ENCODE data around the gene COL12A1. TPM values are rescaled to one million over a fixed set of nuclear protein-coding genes. Genes with fewer than 3 reads are reported as not detected.

COL12A1 gene
- total and polyA plus RNA-seq, 9 donors, result 134 to 277 (median 168) TPM

DNA sequence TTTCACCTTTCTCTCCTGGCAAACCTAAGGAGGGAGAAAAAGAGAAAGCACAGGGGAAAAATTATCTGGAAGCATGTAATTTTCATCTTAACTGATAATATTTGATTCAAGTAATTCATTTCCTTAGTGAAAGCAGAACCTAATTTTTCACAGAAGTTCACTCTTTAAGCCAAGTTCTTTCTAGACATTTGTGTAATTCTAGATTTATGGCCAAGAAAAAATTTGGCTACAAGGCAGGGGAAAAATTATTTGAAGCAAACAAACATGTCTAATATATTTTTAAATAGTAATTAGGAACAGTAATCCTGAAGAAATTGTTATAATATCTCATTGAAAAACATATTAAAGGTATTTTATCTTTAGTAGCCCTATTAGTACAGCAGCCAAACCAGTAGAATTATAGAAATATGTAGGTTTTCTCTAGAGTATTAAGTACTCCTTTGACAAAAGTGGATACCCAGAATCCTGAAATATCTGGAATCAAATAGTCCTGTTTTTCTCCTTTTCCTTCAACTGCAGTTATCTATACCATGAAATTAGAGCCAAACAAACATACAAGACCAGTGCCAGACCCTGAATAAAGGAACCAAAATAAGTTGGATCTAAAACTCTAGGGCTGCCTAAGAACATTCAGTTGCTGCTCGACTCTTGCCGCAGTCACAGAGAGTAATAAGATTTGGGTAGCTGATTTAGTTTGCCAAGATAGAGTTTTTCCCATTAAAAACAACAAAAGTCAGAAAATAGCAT, 116.5 kb downstream of the COL12A1 start:
- Histone ChIP-seq H3K9me3 (no peaks in the 10 kb centered on the region), H3K4me3 (no peak overlapping the region), H3K27me3 (no peaks in the 10 kb centered on the region), H3K36me3 (no peaks in the 10 kb centered on the region), H3K4me1 (ENCODE audit: insufficient read depth) (peaks cover 1% of the 10 kb centered on the region), H3K27ac (no peak overlapping the region)
- TF ChIP-seq EP300 (IDR thresholded peaks at IDR 0.05) (no peak), POLR2A (IDR thresholded peaks at IDR 0.05) (no peak)
- TF ChIP-seq, protein P1, sequence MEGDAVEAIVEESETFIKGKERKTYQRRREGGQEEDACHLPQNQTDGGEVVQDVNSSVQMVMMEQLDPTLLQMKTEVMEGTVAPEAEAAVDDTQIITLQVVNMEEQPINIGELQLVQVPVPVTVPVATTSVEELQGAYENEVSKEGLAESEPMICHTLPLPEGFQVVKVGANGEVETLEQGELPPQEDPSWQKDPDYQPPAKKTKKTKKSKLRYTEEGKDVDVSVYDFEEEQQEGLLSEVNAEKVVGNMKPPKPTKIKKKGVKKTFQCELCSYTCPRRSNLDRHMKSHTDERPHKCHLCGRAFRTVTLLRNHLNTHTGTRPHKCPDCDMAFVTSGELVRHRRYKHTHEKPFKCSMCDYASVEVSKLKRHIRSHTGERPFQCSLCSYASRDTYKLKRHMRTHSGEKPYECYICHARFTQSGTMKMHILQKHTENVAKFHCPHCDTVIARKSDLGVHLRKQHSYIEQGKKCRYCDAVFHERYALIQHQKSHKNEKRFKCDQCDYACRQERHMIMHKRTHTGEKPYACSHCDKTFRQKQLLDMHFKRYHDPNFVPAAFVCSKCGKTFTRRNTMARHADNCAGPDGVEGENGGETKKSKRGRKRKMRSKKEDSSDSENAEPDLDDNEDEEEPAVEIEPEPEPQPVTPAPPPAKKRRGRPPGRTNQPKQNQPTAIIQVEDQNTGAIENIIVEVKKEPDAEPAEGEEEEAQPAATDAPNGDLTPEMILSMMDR (IDR thresholded peaks at IDR 0.05), result no peak
- 60 to 89% (median 87%) methylated on average over 2 of the region's 2 CpGs for WGBS, 3 donors
- no peak for DNase-seq
- intact Hi-C loops (cut with DNase I), result no loop called here

DNA sequence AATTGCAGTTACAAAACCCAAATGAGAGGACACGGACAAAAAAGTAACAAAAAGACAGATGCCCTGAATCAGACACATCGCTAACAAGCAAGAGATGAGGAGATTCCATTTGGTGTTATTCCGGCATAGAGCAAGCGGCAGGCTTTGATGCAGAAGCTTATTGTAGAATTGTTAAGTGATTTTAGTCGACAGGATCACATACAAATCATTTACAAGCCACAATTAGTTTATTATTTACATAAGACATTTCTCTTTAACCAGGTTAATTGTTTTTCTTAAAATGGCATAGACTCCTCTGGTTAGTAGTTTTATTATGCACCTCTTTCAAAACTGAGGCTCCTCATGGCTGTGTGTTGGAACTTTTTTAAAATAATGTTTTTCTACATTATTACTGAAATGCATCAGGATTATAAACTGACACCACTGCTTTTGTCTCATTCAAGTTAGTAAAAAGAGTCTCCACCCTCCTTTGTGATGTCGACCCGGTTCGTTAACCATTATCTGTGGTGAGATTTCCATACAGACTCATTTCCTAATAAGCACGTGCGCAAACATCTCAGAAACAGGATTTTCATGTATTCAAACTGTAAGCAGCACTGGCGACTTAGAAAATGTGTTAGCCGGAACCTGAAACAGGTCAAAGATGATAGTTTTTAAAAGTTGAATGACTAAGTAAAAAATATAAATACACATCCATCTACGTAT, 119.8 kb downstream of the COL12A1 start:
- Histone ChIP-seq H3K4me3 (no peak overlapping the region), H3K4me1 (ENCODE audit: insufficient read depth) (no peaks in the 10 kb centered on the region), H3K36me3 (no peaks in the 10 kb centered on the region), H3K27me3 (no peaks in the 10 kb centered on the region), H3K27ac (peak overlapping the region in 1 of 2 donors; percentile 58), H3K9me3 (no peaks in the 10 kb centered on the region)
- no peak for DNase-seq
- WGBS, 3 donors, result 68 to 88% (median 75%) methylated on average over 13 of the region's 13 CpGs
- intact Hi-C loops (cut with DNase I), result no loop called here
- TF ChIP-seq POLR2A (IDR thresholded peaks at IDR 0.05) (no peak), EP300 (IDR thresholded peaks at IDR 0.05) (no peak)
- TF ChIP-seq, protein P1 (IDR thresholded peaks at IDR 0.05), result no peak

DNA sequence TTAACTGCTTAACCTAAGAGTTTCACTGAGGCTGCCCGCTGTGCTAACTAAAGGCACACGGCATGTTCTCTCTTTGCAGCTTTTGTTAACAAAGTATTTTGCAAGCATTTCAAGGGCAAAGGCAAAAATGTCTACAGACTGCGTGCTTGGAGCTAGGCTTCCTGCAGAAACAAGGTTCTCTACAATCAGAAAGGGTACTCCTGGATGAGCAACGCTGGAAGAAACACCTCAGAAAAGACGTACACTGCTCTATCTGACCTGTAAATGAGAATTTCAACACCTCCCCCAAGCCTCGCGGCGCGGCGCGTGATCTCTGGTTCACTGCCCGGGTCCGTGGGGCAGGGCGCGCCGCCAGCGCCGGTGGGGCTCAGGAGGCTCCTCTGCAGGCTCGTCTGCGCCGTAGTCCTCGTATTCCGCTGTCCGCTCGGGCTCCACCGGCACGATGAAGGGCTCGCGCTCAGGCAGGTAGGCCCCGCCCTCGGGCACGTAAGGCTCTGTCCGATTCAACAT, 120.9 kb downstream of the COL12A1 start:
- Histone ChIP-seq H3K4me1 (ENCODE audit: insufficient read depth) (no peaks in the 10 kb centered on the region), H3K4me3 (peak overlapping the region; percentile 4), H3K9me3 (no peaks in the 10 kb centered on the region), H3K27ac (peak overlapping the region in 1 of 2 donors; percentile 58), H3K36me3 (no peaks in the 10 kb centered on the region), H3K27me3 (no peaks in the 10 kb centered on the region)
- 14 to 42% (median 25%) methylated on average over 33 of the region's 33 CpGs for WGBS, 3 donors
- DNase-seq, result peak; percentile 54 to 82 (median 71)
- no peak for TF ChIP-seq POLR2A (IDR thresholded peaks at IDR 0.05)
- TF ChIP-seq EP300 (IDR thresholded peaks at IDR 0.05), result no peak
- TF ChIP-seq, protein P1 (IDR thresholded peaks at IDR 0.05), result no peak
- intact Hi-C loops (cut with DNase I), result no loop called here

DNA sequence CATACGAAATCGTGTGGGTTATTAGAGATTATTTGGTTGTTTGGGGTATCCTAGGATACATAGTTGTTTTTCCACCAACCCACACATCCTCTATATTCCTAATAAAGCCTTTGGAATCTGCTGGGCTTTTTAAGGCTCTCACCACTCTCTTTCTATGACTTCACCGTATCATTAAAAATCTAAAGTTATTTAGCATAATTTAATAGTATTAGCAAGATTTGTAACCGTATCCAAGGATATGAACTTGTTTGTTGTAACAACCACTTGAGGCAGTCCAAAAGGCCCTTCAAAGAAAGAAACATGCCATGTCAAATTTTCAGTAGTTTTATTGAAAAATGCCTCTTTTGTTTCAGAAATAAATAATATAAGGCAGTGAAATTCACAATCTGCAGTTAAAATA, 121.8 kb downstream of the COL12A1 start:
- DNase-seq, result no peak
- intact Hi-C loops (cut with DNase I), result no loop called here
- 66 to 74% (median 71%) methylated on average over 4 of the region's 4 CpGs for WGBS, 3 donors
- Histone ChIP-seq H3K9me3 (no peaks in the 10 kb centered on the region), H3K4me3 (no peak overlapping the region), H3K27ac (no peak overlapping the region), H3K4me1 (ENCODE audit: insufficient read depth) (no peaks in the 10 kb centered on the region), H3K27me3 (no peaks in the 10 kb centered on the region), H3K36me3 (no peaks in the 10 kb centered on the region)
- TF ChIP-seq POLR2A (IDR thresholded peaks at IDR 0.05), result no peak
- TF ChIP-seq EP300 (IDR thresholded peaks at IDR 0.05), result no peak
- TF ChIP-seq, protein P1 (IDR thresholded peaks at IDR 0.05), result no peak
